Measurements from ENCODE around the gene GSTM5. TPM values are rescaled to one million over a fixed set of nuclear protein-coding genes. Genes with fewer than 3 reads are reported as not detected.

The GSTM5 gene
- total RNA-seq, 1 experiment from 2014 or later = 0.11 TPM

DNA sequence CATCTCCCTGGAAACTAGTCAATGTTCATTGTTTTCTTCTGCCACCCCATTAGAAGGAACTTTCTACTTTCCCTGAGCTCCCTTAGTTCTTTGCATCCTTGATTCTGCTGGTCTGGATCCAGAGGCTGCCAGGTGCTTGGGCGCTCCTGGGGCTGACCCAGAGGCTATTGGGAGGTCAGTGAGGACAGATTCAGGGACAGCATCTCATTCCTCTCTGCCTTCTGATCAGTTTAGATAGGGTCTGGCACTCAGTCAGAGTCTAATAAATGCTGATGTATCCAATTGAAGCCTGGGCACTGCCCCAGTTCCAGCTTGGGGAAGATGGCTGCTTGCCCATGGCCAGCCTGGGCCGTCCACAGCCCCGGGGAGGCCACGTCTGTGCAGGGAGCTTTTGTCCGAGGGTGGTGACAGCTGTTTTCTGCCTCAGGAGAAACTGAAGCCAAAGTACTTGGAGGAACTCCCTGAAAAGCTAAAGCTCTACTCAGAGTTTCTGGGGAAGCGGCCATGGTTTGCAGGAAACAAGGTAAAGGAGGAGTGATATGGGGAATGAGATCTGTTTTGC is 22.1 kb upstream of the GSTM5 start:
- CTCF ChIA-PET = no interaction called here
- DNase-seq (ENCODE audit: low spot score) = no peak

More for the DNA sequence above, 22.1 kb upstream of the GSTM5 start:
- Mint-ChIP-seq H3K9me3 (no peaks in the 10 kb centered on the region), H3K36me3 (no peaks in the 10 kb centered on the region), H3K27me3 (ENCODE audit: low read depth) (no peaks in the 10 kb centered on the region), H3K4me3 (no peak overlapping the region), H3K4me1 (no peaks in the 10 kb centered on the region), H3K27ac (no peak overlapping the region)
- ATAC-seq = no peak
- POLR2A ChIA-PET = no interaction called here
- no peak for TF ChIP-seq TP53 (CRISPR knock-in tag; IDR thresholded peaks at IDR 0.05)
- TF ChIP-seq, protein P1, sequence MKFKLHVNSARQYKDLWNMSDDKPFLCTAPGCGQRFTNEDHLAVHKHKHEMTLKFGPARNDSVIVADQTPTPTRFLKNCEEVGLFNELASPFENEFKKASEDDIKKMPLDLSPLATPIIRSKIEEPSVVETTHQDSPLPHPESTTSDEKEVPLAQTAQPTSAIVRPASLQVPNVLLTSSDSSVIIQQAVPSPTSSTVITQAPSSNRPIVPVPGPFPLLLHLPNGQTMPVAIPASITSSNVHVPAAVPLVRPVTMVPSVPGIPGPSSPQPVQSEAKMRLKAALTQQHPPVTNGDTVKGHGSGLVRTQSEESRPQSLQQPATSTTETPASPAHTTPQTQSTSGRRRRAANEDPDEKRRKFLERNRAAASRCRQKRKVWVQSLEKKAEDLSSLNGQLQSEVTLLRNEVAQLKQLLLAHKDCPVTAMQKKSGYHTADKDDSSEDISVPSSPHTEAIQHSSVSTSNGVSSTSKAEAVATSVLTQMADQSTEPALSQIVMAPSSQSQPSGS (CRISPR knock-in tag; IDR thresholded peaks at IDR 0.05; ENCODE audit: borderline replicate concordance, low read depth) = no peak
- no peak for TF ChIP-seq GABPB1 (CRISPR knock-in tag; IDR thresholded peaks at IDR 0.05)
- TF ChIP-seq, protein P2, sequence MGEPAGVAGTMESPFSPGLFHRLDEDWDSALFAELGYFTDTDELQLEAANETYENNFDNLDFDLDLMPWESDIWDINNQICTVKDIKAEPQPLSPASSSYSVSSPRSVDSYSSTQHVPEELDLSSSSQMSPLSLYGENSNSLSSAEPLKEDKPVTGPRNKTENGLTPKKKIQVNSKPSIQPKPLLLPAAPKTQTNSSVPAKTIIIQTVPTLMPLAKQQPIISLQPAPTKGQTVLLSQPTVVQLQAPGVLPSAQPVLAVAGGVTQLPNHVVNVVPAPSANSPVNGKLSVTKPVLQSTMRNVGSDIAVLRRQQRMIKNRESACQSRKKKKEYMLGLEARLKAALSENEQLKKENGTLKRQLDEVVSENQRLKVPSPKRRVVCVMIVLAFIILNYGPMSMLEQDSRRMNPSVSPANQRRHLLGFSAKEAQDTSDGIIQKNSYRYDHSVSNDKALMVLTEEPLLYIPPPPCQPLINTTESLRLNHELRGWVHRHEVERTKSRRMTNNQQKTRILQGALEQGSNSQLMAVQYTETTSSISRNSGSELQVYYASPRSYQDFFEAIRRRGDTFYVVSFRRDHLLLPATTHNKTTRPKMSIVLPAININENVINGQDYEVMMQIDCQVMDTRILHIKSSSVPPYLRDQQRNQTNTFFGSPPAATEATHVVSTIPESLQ (CRISPR knock-in tag; IDR thresholded peaks at IDR 0.05) = no peak
- TF ChIP-seq, protein P3, sequence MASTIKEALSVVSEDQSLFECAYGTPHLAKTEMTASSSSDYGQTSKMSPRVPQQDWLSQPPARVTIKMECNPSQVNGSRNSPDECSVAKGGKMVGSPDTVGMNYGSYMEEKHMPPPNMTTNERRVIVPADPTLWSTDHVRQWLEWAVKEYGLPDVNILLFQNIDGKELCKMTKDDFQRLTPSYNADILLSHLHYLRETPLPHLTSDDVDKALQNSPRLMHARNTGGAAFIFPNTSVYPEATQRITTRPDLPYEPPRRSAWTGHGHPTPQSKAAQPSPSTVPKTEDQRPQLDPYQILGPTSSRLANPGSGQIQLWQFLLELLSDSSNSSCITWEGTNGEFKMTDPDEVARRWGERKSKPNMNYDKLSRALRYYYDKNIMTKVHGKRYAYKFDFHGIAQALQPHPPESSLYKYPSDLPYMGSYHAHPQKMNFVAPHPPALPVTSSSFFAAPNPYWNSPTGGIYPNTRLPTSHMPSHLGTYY (CRISPR knock-in tag; IDR thresholded peaks at IDR 0.05) = no peak
- TF ChIP-seq ZNF121 (CRISPR knock-in tag; IDR thresholded peaks at IDR 0.05) = no peak
- TF ChIP-seq CBFB (CRISPR knock-in tag; IDR thresholded peaks at IDR 0.05; ENCODE audit: low read depth) = no peak
- no peak for TF ChIP-seq MXD4 (CRISPR knock-in tag; IDR thresholded peaks at IDR 0.05; ENCODE audit: borderline replicate concordance)
- TF ChIP-seq, protein P4, sequence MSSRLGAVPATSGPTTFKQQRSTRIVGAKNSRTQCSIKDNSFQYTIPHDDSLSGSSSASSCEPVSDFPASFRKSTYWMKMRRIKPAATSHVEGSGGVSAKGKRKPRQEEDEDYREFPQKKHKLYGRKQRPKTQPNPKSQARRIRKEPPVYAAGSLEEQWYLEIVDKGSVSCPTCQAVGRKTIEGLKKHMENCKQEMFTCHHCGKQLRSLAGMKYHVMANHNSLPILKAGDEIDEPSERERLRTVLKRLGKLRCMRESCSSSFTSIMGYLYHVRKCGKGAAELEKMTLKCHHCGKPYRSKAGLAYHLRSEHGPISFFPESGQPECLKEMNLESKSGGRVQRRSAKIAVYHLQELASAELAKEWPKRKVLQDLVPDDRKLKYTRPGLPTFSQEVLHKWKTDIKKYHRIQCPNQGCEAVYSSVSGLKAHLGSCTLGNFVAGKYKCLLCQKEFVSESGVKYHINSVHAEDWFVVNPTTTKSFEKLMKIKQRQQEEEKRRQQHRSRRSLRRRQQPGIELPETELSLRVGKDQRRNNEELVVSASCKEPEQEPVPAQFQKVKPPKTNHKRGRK (CRISPR knock-in tag; IDR thresholded peaks at IDR 0.05; ENCODE audit: borderline replicate concordance) = no peak
- no peak for TF ChIP-seq ZNF317 (CRISPR knock-in tag; IDR thresholded peaks at IDR 0.05; ENCODE audit: borderline replicate concordance, low read depth)
- TF ChIP-seq JAZF1 (CRISPR knock-in tag; IDR thresholded peaks at IDR 0.05) = no peak
- TF ChIP-seq, protein P5, sequence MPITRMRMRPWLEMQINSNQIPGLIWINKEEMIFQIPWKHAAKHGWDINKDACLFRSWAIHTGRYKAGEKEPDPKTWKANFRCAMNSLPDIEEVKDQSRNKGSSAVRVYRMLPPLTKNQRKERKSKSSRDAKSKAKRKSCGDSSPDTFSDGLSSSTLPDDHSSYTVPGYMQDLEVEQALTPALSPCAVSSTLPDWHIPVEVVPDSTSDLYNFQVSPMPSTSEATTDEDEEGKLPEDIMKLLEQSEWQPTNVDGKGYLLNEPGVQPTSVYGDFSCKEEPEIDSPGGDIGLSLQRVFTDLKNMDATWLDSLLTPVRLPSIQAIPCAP (CRISPR knock-in tag; IDR thresholded peaks at IDR 0.05) = no peak
- TF ChIP-seq, protein P6, sequence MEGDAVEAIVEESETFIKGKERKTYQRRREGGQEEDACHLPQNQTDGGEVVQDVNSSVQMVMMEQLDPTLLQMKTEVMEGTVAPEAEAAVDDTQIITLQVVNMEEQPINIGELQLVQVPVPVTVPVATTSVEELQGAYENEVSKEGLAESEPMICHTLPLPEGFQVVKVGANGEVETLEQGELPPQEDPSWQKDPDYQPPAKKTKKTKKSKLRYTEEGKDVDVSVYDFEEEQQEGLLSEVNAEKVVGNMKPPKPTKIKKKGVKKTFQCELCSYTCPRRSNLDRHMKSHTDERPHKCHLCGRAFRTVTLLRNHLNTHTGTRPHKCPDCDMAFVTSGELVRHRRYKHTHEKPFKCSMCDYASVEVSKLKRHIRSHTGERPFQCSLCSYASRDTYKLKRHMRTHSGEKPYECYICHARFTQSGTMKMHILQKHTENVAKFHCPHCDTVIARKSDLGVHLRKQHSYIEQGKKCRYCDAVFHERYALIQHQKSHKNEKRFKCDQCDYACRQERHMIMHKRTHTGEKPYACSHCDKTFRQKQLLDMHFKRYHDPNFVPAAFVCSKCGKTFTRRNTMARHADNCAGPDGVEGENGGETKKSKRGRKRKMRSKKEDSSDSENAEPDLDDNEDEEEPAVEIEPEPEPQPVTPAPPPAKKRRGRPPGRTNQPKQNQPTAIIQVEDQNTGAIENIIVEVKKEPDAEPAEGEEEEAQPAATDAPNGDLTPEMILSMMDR (IDR thresholded peaks at IDR 0.05) = no peak
- no peak for TF ChIP-seq TEAD4 (CRISPR knock-in tag; IDR thresholded peaks at IDR 0.05)
- TF ChIP-seq, protein P7, sequence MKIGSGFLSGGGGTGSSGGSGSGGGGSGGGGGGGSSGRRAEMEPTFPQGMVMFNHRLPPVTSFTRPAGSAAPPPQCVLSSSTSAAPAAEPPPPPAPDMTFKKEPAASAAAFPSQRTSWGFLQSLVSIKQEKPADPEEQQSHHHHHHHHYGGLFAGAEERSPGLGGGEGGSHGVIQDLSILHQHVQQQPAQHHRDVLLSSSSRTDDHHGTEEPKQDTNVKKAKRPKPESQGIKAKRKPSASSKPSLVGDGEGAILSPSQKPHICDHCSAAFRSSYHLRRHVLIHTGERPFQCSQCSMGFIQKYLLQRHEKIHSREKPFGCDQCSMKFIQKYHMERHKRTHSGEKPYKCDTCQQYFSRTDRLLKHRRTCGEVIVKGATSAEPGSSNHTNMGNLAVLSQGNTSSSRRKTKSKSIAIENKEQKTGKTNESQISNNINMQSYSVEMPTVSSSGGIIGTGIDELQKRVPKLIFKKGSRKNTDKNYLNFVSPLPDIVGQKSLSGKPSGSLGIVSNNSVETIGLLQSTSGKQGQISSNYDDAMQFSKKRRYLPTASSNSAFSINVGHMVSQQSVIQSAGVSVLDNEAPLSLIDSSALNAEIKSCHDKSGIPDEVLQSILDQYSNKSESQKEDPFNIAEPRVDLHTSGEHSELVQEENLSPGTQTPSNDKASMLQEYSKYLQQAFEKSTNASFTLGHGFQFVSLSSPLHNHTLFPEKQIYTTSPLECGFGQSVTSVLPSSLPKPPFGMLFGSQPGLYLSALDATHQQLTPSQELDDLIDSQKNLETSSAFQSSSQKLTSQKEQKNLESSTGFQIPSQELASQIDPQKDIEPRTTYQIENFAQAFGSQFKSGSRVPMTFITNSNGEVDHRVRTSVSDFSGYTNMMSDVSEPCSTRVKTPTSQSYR (CRISPR knock-in tag; IDR thresholded peaks at IDR 0.05) = no peak
- no peak for TF ChIP-seq TEAD1 (CRISPR knock-in tag; IDR thresholded peaks at IDR 0.05)
- TF ChIP-seq NFYB (CRISPR knock-in tag; conservative IDR thresholded peaks at IDR 0.05; ENCODE audit: low read depth) = no peak
- TF ChIP-seq IRF2 (CRISPR knock-in tag; IDR thresholded peaks at IDR 0.05; ENCODE audit: borderline replicate concordance, low read depth) = no peak

Measured in WTC11 (cell line).